Colon (tissue), 2 donors: ENCODE results near the gene ARL6IP4.

Experiments used
- FAIRE-seq: peaks from 2 replicates; lab custom pipeline; 2012; peaks lifted over from hg19 to GRCh38; lab: Jason Lieb, UNC
- donor health status: control.
- donor health status: control.

Gene ARL6IP4

GRCh38 chr12:122958198-122958888 lies 22.1 kb upstream of the ARL6IP4 start:
- FAIRE-seq: no peak

DNA sequence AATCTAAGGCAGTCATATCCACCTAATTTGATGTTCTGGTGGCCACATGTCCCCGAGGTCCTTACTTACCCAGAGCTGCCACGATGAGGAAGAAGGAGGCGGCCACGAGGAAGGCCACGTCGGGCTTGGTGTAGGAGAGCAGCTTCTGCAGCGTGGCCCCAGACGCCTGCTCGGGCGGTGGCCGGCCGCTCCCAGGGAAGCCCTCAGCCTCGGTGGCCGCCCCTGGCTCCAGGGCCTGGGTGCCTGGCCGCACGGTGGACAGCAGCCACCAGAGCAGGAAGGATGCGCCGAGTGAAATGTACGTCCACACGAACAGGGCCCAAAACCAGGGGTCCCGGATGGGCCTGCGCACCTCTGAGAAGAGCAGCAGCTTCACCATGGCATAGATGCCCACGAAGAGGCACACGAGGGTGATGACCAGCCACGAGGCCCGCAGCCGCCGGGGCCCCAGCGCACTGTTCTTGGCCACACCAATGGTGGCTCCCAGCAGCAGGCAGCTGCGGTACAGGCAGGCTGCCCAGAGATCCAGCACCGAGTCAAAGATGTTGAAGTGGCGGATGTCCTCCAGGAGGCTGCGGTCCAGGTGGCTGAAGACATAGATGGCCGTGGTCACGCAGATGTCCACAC lies 20.8 kb upstream of the ARL6IP4 start:
- FAIRE-seq: no peak

GRCh38 chr12:122960193-122960569 lies 20.3 kb upstream of the ARL6IP4 start:
- no peak for FAIRE-seq

- no peak for FAIRE-seq
These were observed 18.8 kb upstream of the ARL6IP4 start for GRCh38 chr12:122961531-122962329.

GRCh38 chr12:122963941-122964265 lies 16.6 kb upstream of the ARL6IP4 start:
- FAIRE-seq: no peak

GRCh38 chr12:122964439-122965257 lies 15.8 kb upstream of the ARL6IP4 start:
- no peak for FAIRE-seq

- FAIRE-seq: no peak
These were observed 15.1 kb upstream of the ARL6IP4 start for GRCh38 chr12:122965321-122965751.

- no peak for FAIRE-seq
These were observed 14.4 kb upstream of the ARL6IP4 start, which contains the start of gene ABCB9 for GRCh38 chr12:122965851-122966742. Gene ABCB9, minus strand, starts transcription at chr12:122966463. Its CDS starts 6,228 bp downstream, at chr12:122960235.

DNA sequence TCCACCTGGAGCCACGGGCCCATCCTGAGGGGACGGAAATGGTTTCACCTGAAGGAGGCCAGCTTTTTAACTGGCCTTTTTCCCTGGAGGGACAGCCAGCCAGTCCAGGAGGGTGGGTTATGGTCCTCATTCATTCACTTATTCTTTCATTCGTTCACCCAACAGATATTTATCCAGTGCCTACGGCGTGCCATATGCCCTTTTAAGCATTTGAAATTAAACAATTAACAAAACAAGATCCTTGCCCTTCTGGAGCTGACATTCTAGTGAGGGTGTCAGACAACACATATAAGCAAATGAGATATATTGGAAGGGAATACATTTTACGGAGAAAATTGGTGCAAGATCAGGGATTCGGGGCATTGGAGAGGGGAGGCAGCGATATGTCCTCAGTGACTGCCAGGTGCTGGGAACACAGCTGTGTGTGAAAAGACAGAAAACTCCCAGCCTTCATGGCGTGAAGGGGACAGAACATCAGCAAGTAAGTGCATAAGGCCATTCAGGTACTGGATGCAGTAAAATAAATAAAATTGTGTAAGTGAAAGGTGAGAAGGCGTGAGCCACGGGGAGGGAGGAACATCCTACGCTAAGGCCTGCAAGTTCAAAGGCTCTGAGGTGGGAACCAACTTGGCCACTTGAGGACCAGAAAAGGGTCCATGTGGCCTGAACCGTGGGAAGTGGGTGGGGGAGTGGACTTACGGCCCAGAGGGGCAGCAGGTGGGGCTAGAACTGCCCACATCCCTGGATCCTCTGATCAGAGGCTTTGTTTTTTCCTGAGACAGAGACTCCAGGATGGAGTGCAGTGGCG lies 13.5 kb upstream of the ARL6IP4 start:
- FAIRE-seq: no peak

- FAIRE-seq: no peak
These were observed 12.4 kb upstream of the ARL6IP4 start for GRCh38 chr12:122968104-122968503.

- FAIRE-seq: no peak
These were observed 10.8 kb upstream of the ARL6IP4 start for GRCh38 chr12:122969676-122970075.

DNA sequence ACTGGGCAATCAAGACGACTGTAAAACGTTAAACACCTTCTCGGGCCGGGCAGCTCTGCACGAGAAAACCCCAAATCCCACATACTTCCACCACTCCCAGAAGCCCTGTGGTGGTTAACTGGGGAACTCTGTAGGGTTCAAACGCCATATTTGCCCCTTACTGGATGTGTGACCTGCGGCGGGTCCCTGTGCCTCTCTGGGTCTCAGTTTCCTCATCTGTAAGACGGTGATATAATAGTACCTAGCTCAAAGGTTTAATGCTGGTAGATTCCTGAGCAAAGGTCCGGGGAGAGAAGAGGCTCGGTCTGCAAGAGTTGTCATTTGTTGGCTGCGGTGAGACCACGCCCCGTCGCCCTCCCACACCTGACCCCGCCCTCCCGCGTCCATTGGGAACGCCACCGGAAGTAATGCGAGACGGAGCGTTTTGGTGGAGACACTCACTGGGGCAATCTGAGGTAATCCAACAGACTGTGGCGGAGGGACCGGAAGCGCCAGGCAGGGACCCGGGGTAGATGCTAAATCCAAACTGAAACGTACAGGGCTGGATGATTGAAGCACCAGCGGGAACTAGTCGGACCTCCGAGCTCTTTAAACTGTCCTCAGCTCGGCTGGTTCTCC lies 6.1 kb upstream of the ARL6IP4 start:
- peak; percentile 5 for FAIRE-seq

DNA sequence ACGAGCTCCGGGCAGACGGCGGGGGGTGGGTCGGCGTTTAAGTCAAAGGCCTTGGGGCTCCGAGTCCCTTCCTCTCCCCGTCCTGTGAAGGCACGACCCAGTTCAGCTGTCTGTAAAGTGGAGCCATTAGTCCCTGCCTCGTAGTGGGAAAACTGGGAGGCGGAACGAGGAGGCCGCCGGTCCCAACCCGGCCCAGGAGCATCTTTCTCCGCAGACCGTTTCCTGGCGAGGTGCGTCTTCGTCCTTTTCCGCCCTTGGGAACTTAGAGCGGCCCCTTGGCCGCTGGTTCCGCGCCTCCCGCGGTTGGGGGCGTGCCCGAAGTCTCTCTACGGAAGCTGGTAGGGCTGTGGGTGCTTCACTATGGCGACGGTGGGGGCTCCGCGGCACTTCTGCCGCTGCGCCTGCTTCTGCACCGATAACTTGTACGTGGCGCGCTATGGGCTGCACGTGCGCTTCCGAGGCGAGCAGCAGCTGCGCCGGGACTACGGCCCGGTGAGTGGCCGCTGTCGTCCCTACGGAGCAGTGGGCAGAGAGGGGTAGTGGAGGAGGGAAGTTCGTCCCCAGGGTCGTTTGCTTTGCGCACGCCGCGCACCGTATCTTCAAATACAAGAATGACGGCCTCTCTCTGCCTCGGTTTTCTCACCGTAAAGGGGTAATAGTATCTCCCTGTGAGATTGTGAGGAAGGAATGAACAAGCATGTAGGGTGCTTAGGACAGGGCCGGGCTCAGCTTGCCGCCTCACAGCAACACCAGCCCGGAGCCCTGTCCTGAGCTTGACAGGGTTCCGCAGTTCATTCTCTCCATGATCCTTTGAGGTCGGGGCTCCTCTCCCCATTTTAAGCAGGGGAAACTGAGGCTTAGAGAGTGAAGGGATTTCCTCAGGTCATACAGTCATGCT lies 5.3 kb upstream of the ARL6IP4 start, which contains the start of gene OGFOD2:
OGFOD2 (plus strand) TSS at position 353 of the 898 bp plus-strand sequence; CDS start at position 361, 8 bp downstream.
- FAIRE-seq: no peak

- no peak for FAIRE-seq
These were observed 4.5 kb upstream of the ARL6IP4 start for GRCh38 chr12:122975790-122976647.

- FAIRE-seq: no peak
These were observed 3.9 kb upstream of the ARL6IP4 start for GRCh38 chr12:122976648-122976975.

DNA sequence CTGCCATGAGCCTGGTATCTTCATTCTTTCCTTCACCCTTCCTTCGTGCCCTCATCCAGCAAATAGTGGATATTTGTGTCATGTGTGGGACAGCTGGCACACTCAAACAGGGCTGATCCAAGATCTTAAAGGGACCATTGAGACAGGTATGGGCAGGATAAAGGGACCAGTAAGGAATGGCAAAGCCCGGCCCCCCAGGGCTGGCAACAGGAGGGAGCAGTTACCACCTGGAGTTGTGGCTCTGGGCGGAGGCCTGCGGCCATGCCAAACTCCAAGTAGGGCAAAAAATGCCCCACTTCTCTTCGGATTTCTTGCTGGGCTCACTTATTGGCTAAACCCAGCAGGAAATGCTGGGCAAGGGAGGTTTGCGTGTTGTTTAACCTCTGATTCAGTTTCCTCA lies 3.3 kb upstream of the ARL6IP4 start:
- FAIRE-seq: no peak

DNA sequence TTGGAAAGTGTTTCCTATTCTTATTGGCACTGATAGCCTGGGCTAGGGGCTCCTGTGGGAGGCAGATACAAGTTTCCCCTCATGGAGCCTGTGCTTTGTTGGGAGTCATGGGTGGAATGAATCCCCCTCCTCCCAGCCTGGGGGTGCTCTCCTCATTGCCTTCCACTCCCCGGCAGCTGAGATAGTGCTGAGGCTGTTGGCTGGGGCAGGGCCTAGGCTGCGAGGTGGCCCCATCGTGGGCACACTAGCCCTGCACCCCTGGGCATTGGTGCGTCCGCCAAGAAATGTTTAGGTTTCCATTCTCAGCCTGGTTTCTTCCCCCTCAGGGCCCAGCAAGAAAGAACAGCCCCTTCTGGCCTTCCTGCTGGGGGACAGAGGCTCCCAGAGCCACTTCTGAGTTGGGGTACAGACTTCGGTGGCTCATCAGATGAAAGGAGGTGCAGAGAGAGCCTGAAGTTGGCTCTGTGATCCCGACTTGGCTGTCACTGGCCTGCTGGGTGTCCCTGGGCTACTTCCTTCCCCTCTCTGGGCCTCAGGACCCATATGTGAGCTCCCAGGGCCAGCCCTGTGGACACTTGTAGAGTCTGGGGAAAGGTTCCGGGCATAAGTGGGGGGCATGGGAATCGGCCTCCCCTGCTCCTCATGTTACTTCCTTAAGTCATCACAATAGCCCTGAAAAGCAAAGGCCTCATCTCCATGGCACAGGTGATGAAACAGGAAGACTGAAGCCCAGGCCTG lies 2.7 kb upstream of the ARL6IP4 start:
- FAIRE-seq: no peak
